Loucy (cell line): Measurements from ENCODE around the gene LRRK1.

Experiments used
- EZH2phosphoT487 ChIP-seq: fragments of 200-600 bp; IDR thresholded peaks from 2 replicates; pipeline ENCODE4 v1.6.1; 2018; ENCODE audit warnings: antibody characterized with exemption, mild to moderate bottlenecking, moderate library complexity, borderline replicate concordance
- TF ChIP-seq, protein P1 (sequence below): fragments of 200-600 bp; sonication (generic); conservative IDR thresholded peaks from 2 replicates; pipeline ENCODE4 v1.5.1; 2014; ENCODE audit warnings: mild to moderate bottlenecking, antibody characterized with exemption, low read length

DNA sequence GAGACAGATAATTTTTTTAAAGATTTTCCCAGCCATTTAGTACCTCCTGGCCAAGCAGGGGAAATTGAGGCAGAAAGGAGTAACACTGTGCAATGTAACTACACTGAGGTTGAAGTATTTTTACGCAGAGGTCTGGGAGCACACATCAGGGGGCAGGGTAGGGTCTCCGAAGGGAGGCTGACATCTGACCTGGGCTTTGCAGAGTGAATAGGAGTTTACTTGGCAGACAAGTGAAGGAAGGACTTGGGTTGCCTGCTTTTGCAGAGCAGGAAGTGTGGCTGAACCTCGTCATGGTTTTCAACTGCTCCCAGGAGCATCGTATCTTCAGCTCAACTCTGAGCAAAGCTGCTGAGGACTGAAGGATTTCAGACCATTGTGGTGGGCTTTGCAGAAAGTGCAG lies 66.2 kb downstream of the LRRK1 start:
- TF ChIP-seq, protein P1, sequence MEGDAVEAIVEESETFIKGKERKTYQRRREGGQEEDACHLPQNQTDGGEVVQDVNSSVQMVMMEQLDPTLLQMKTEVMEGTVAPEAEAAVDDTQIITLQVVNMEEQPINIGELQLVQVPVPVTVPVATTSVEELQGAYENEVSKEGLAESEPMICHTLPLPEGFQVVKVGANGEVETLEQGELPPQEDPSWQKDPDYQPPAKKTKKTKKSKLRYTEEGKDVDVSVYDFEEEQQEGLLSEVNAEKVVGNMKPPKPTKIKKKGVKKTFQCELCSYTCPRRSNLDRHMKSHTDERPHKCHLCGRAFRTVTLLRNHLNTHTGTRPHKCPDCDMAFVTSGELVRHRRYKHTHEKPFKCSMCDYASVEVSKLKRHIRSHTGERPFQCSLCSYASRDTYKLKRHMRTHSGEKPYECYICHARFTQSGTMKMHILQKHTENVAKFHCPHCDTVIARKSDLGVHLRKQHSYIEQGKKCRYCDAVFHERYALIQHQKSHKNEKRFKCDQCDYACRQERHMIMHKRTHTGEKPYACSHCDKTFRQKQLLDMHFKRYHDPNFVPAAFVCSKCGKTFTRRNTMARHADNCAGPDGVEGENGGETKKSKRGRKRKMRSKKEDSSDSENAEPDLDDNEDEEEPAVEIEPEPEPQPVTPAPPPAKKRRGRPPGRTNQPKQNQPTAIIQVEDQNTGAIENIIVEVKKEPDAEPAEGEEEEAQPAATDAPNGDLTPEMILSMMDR = no peak
- TF ChIP-seq EZH2phosphoT487 = no peak
